Panc1 (cell line): ENCODE measurements around the gene NR2E1. TPM values are rescaled to one million over a fixed set of nuclear protein-coding genes. Genes with fewer than 3 reads are reported as not detected.

Experiments
- ATAC-seq: fragments of 200-7000 bp; cut with Tn5 transposase; 2 replicates; pipeline ENCODE4 v1.9.1; 2020; ENCODE audit warnings: mild to moderate bottlenecking, moderate library complexity
- BruUV-seq: library from RNA; stranded (reverse); fragments of 400-500 nt; replicated peaks from 2 replicates; lab custom pipeline; 2021; lab: Mats Ljungman, UMichigan
- CTCF ChIA-PET: fragments of 300-600 bp; sonication (Branson Sonifier 250); formaldehyde crosslinking; loops from one replicate; lab custom pipeline; 2022; ENCODE audit warnings: antibody characterized with exemption; lab: Charles Lee
- POLR2A ChIA-PET: fragments of 300-600 bp; sonication (Branson Sonifier 250); formaldehyde crosslinking; loops from one replicate; lab custom pipeline; 2022; ENCODE audit warnings: antibody characterized with exemption; lab: Charles Lee
- DNase-seq: peaks from one replicate; pipeline ENCODE4 v3.0.0-alpha.2; 2010; ENCODE audit warnings: low read depth, low spot score
- H3K27ac ChIP-seq: 2 replicates; pipeline ENCODE4 v1.5.1; 2011; ENCODE audit warnings: mild to moderate bottlenecking, low read length, inconsistent platforms
- H3K27me3 ChIP-seq: fragments of 200-500 bp; sonication (Bioruptor generic); 2 replicates; pipeline ENCODE4 v1.6.0; 2014; ENCODE audit warnings: low read length, inconsistent platforms; ENCODE audit not compliant: control insufficient read depth, insufficient read depth
- H3K36me3 ChIP-seq: fragments of 200-500 bp; sonication (Bioruptor generic); 2 replicates; pipeline ENCODE4 v1.5.1; 2014; ENCODE audit warnings: inconsistent platforms, mild to moderate bottlenecking, low read length, moderate library complexity; ENCODE audit not compliant: control insufficient read depth, insufficient read depth
- H3K4me1 ChIP-seq: 2 replicates; pipeline ENCODE4 v1.5.1; 2011; ENCODE audit warnings: inconsistent platforms, mild to moderate bottlenecking, low read length, moderate library complexity; ENCODE audit not compliant: control insufficient read depth, insufficient read depth
- H3K4me3 ChIP-seq, 2 experiments: 2 replicates each; pipeline ENCODE4 v1.5.1; 2011 to 2012; ENCODE audit warnings: low read depth in 2 of 2, low read length in 2 of 2, mild to moderate bottlenecking in 2 of 2, inconsistent platforms in 1 of 2, moderate library complexity in 1 of 2
- H3K9me3 ChIP-seq: fragments of 200-500 bp; sonication (Bioruptor generic); 2 replicates; pipeline ENCODE4 v1.5.1; 2014; ENCODE audit warnings: low read depth, mild to moderate bottlenecking, inconsistent platforms, low read length, moderate library complexity; ENCODE audit not compliant: control insufficient read depth, insufficient read depth
- CTCF ChIP-seq: fragments of 450-650 bp; IDR thresholded peaks from 2 replicates; pipeline ENCODE4 v1.5.1; 2017; ENCODE audit warnings: mild to moderate bottlenecking
- POLR2AphosphoS5 ChIP-seq: IDR thresholded peaks from 2 replicates; pipeline ENCODE4 v1.6.1; 2012; ENCODE audit warnings: mild to moderate bottlenecking, low read depth, low read length, moderate library complexity
- REST ChIP-seq, 2 experiments: IDR thresholded peaks; 2 replicates each; pipeline ENCODE4 v1.6.1; 2011 to 2012; ENCODE audit warnings: low read depth in 2 of 2, control low read depth in 1 of 2, low read length in 1 of 2, mild to moderate bottlenecking in 1 of 2, moderate library complexity in 1 of 2; ENCODE audit not compliant: insufficient read depth in 1 of 2
- SIN3A ChIP-seq: IDR thresholded peaks from 2 replicates; pipeline ENCODE4 v1.6.1; 2012; ENCODE audit warnings: low read depth, mild to moderate bottlenecking, low read length, moderate library complexity, borderline replicate concordance; ENCODE audit not compliant: insufficient read depth
- TCF7L2 ChIP-seq: IDR thresholded peaks from 2 replicates; pipeline ENCODE4 v1.6.1; 2011; ENCODE audit warnings: mild to moderate bottlenecking, low read depth, low read length, inconsistent platforms
- in situ Hi-C: cut with HindIII; loops from 2 replicates; pipeline ENCODE4 v1.10.0; 2016; ENCODE audit warnings: low sequenced_read_pairs, low pct_unique_long_range_greater_than_20kb
- intact Hi-C: fragments of 100-400 bp; cut with micrococcal nuclease; formaldehyde crosslinking; loops from one replicate; pipeline ENCODE4 v1.10.0; 2022; ENCODE audit not compliant: unreplicated experiment
- total RNA-seq: library from RNA; stranded (reverse); gene quantifications from one replicate; pipeline ENCODE4 v1.2.1, GENCODE V29; 2021; ENCODE audit not compliant: unreplicated experiment

NR2E1 gene
- total RNA-seq, 1 experiment from 2014 or later, result 0.13 TPM

- POLR2A ChIA-PET, result interaction anchor here (0.6 kb wide), 1 partner anchor 243 kb away, joined by 6 read pairs; no protein-coding TSS in a partner anchor
- Histone ChIP-seq H3K27ac (no peak overlapping the region), H3K4me3 (no peak overlapping the region), H3K36me3 (no peaks in the 10 kb centered on the region), H3K4me1 (peaks cover 12% of the 10 kb centered on the region; the same call in 1 of the 2 replicates), H3K9me3 (no peaks in the 10 kb centered on the region), H3K27me3 (peaks cover 32% of the 10 kb centered on the region)
- intact Hi-C loops (no loop called here), in situ Hi-C loops (no loop called here)
- CTCF ChIA-PET, result no interaction called here
- ATAC-seq (no peak), DNase-seq (no peak)
- BruUV-seq, result no TSS peak
- TF ChIP-seq REST (IDR thresholded peaks at IDR 0.05; ENCODE audit: insufficient read depth in 1 of 2, low read depth in 2 of 2, low read length in 1 of 2), result no peak
- no peak for TF ChIP-seq CTCF
- no peak for TF ChIP-seq SIN3A
- TF ChIP-seq POLR2AphosphoS5, result no peak
- TF ChIP-seq TCF7L2, result no peak
Observed at GRCh38 chr6:108167449-108168089, 1.7 kb downstream of the NR2E1 start.

GRCh38 chr6:108168090-108168463 is 2.3 kb downstream of the NR2E1 start:
- CTCF ChIA-PET, result no interaction called here
- DNase-seq (no peak), ATAC-seq (no peak)
- H3K4me1 ChIP-seq, result peaks cover 12% of the 10 kb centered on the region; the same call in 1 of the 2 replicates
- H3K9me3 ChIP-seq, result no peaks in the 10 kb centered on the region
- BruUV-seq, result no TSS peak
- H3K36me3 ChIP-seq, result no peaks in the 10 kb centered on the region
- POLR2A ChIA-PET, result no interaction called here
- in situ Hi-C loops (no loop called here), intact Hi-C loops (no loop called here)
- no peak overlapping the region for H3K4me3 ChIP-seq
- peaks cover 27% of the 10 kb centered on the region for H3K27me3 ChIP-seq
- no peak overlapping the region for H3K27ac ChIP-seq
- no peak for TF ChIP-seq SIN3A
- TF ChIP-seq TCF7L2, result no peak
- no peak for TF ChIP-seq POLR2AphosphoS5
- TF ChIP-seq REST (IDR thresholded peaks at IDR 0.05; ENCODE audit: insufficient read depth in 1 of 2, low read depth in 2 of 2, low read length in 1 of 2), result no peak
- TF ChIP-seq CTCF, result no peak
